Chondrocyte (in vitro differentiated cells): ENCODE measurements around the gene INS. TPM values are rescaled to one million over a fixed set of nuclear protein-coding genes. Genes with fewer than 3 reads are reported as not detected.

Experiments used
- DNase-seq: peaks from one replicate; pipeline ENCODE4 v3.0.0; 2021; ENCODE audit warnings: mixed read lengths, low spot score
- H3K27ac Mint-ChIP-seq: one replicate; pipeline ENCODE4 v1.8.0; 2021; ENCODE audit warnings: mild to moderate bottlenecking, moderate library complexity, mixed read lengths; ENCODE audit not compliant: unreplicated experiment
- H3K27me3 Mint-ChIP-seq: 2 replicates; pipeline ENCODE4 v1.8.0; 2021; ENCODE audit warnings: low read depth, mixed read lengths
- H3K36me3 Mint-ChIP-seq: 2 replicates; pipeline ENCODE4 v1.8.0; 2021; ENCODE audit warnings: low read depth, mixed read lengths
- H3K4me1 Mint-ChIP-seq: 2 replicates; pipeline ENCODE4 v1.8.0; 2021; ENCODE audit warnings: low read depth, mild to moderate bottlenecking, mixed read lengths
- H3K4me3 Mint-ChIP-seq: one replicate; pipeline ENCODE4 v1.8.0; 2021; ENCODE audit warnings: mild to moderate bottlenecking, moderate library complexity, mixed read lengths; ENCODE audit not compliant: unreplicated experiment
- H3K9me3 Mint-ChIP-seq: 2 replicates; pipeline ENCODE4 v1.8.0; 2021; ENCODE audit warnings: low read depth, mixed read lengths
- CTCF ChIP-seq: fragments of 200-600 bp; sonication (generic); IDR thresholded peaks from 2 replicates; pipeline ENCODE4 v1.5.0; 2021; ENCODE audit warnings: antibody characterized with exemption, mild to moderate bottlenecking, moderate library complexity
- total RNA-seq: library from RNA; stranded (reverse); gene quantifications from 3 replicates; pipeline ENCODE4 v1.2.1, GENCODE V29; 2021

Gene INS
- total RNA-seq, 1 donor from 2014 or later = not detected

- TF ChIP-seq CTCF = no peak
- Mint-ChIP-seq H3K27ac (no peak overlapping the region), H3K36me3 (peaks cover 2% of the 10 kb centered on the region), H3K27me3 (peaks cover 47% of the 10 kb centered on the region), H3K4me3 (peak overlapping the region; percentile 59), H3K4me1 (peaks cover 13% of the 10 kb centered on the region), H3K9me3 (no peaks in the 10 kb centered on the region)
- no peak for DNase-seq
These were observed 24.6 kb downstream of the INS start for GRCh38 chr11:2136209-2136951.

GRCh38 chr11:2135648-2136201, 25.3 kb downstream of the INS start:
- peak overlapping the region; percentile 59 for H3K4me3 Mint-ChIP-seq
- H3K27ac Mint-ChIP-seq = no peak overlapping the region

GRCh38 chr11:2135018-2135569, 25.9 kb downstream of the INS start:
- TF ChIP-seq CTCF = no peak
- H3K27me3 Mint-ChIP-seq = peaks cover 43% of the 10 kb centered on the region
- peaks cover 3% of the 10 kb centered on the region for H3K36me3 Mint-ChIP-seq
- H3K4me3 Mint-ChIP-seq = no peak overlapping the region
- no peak overlapping the region for H3K27ac Mint-ChIP-seq
- no peaks in the 10 kb centered on the region for H3K9me3 Mint-ChIP-seq
- peaks cover 13% of the 10 kb centered on the region for H3K4me1 Mint-ChIP-seq
- DNase-seq = peak; percentile 88

More at GRCh38 chr11:2135648-2136201, 25.3 kb downstream of the INS start:
- TF ChIP-seq CTCF = no peak
- Mint-ChIP-seq H3K9me3 (no peaks in the 10 kb centered on the region), H3K4me1 (peaks cover 13% of the 10 kb centered on the region), H3K27me3 (peaks cover 43% of the 10 kb centered on the region), H3K36me3 (peaks cover 3% of the 10 kb centered on the region)
- no peak for DNase-seq

DNA sequence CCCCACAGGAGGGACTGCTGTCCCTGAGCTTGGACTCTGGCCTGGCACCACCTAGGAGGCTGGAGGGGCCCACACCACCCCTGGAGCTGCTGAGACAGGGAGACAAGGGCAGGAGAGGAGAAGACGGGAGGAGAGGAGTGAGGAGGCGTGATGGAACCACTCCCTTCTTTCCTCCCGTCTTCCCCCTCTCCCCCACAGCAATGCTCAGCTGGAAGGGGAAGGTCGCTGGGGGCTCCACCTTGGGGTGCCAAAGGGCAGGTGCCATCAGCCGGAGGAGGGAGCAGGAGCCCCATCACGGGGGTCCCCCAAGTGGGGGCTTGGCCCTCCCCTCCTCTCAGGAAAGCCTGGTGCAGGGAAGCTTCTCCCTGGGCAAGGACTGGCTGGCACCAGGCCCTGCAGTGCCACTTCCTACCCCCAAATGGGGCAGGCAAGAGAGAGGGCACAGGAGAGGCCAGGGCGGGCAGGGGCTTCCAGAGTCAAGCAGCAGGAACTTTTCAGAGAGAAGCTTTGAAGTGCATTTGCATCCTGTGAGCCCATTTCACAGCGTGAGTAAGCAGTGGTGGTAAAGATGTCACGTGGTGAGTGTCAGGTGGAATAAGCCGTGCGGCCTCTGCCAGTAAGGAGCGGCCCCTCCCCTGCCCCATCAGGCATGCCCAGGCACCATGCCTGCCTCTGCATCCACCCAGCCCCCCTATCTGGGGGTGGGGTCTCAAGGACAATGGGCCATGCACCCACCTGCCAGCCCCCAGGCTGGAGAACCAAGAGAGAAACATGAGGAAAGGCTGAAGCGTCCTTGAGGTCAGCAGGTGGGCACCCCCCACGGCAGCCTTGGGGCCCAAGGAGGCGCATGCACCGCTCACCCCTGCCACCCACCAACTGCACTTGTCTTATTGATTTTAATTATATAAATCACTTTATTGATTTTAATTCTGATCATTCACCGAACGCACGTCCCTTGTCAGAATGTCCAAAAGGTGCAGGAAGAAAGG, 26.7 kb downstream of the INS start:
- TF ChIP-seq CTCF = no peak
- Mint-ChIP-seq H3K4me3 (no peak overlapping the region), H3K9me3 (no peaks in the 10 kb centered on the region), H3K36me3 (peaks cover 3% of the 10 kb centered on the region), H3K27ac (no peak overlapping the region), H3K4me1 (peaks cover 13% of the 10 kb centered on the region), H3K27me3 (peaks cover 41% of the 10 kb centered on the region)
- DNase-seq = peak; percentile 44
